Measurements from ENCODE around the gene E2F7. TPM values are rescaled to one million over a fixed set of nuclear protein-coding genes. Genes with fewer than 3 reads are reported as not detected.

The E2F7 gene
- total and polyA plus RNA-seq, 2 of the 13 experiments (the other 11 are each of a cell fraction or from before 2014, with no cell fraction given), result 1.7 to 7.3 TPM

DNA sequence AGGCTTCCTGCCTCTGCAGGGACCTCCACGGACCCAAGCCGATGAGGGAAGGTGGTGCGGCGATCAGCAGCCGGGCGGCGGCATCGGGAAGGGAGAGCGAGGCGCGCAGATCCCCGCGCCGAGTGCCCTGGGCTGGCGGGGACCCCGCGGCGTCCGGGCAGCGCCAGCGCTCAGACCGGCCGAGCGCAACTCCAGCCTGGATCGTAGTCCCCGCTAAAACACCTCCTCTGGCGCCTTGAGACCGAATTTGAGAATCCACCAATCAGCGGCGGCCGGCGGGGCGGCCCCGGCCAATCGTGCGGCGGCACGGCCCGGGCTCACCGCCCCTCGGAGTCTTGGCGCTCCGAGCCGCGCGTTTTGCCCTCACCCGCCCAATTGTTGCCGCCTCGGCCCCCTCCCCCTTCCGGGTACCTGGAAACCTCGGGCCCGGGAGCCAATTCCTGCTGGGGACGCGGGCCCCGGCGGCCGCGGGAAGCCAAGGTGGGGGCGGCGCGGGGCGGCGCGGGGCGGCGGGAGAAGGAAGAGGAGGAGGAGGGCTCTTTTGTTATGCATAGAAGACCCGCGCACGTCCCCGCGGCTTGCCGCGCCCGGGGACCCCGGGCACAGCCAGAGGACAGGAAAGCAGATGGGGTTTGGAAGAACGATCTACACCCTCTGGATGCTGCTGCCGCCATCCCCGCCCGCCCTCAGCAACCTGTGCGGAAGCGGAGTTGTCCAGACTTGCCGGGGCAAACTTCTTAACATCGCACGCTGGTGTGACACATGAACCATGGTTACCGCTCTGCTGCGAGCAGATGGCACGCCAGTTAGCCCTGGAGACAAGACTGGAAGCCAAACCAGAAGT is at the start of gene E2F7 (continued):
- TF ChIP-seq KDM2A (CRISPR knock-in tag; IDR thresholded peaks at IDR 0.05; ENCODE audit: borderline replicate concordance, low read depth) (no peak; the same call in 1 of the 2 replicates), ZNF552 (CRISPR knock-in tag; IDR thresholded peaks at IDR 0.05; ENCODE audit: borderline replicate concordance) (no peak), SIN3B (IDR thresholded peaks at IDR 0.05; ENCODE audit: low read length) (peak; percentile 19; the same call in 1 of the 2 replicates), NR2F6 (IDR thresholded peaks at IDR 0.05) (no peak), NR2F6 (CRISPR knock-in tag; IDR thresholded peaks at IDR 0.05) (no peak), ZNF264 (CRISPR knock-in tag; IDR thresholded peaks at IDR 0.05) (no peak), ZNF235 (CRISPR knock-in tag; IDR thresholded peaks at IDR 0.05; ENCODE audit: borderline replicate concordance) (no peak), ARNT2 (CRISPR knock-in tag; IDR thresholded peaks at IDR 0.05; ENCODE audit: low read depth) (no peak), NFE2L2 (IDR thresholded peaks at IDR 0.05; ENCODE audit: low read length) (no peak), MEIS2 (CRISPR knock-in tag; IDR thresholded peaks at IDR 0.05) (no peak), ZNF775 (CRISPR knock-in tag; IDR thresholded peaks at IDR 0.05; ENCODE audit: borderline replicate concordance) (no peak), ZNF143 (CRISPR knock-in tag; IDR thresholded peaks at IDR 0.05) (no peak), RBAK (CRISPR knock-in tag; IDR thresholded peaks at IDR 0.05) (no peak), SATB2 (CRISPR knock-in tag; IDR thresholded peaks at IDR 0.05) (no peak), ZNF577 (CRISPR knock-in tag; IDR thresholded peaks at IDR 0.05; ENCODE audit: borderline replicate concordance, low read depth) (no peak), TEAD3 (CRISPR knock-in tag; optimal IDR thresholded peaks at IDR 0.05; ENCODE audit: borderline replicate concordance) (no peak), ZNF446 (CRISPR knock-in tag; IDR thresholded peaks at IDR 0.05) (peak; percentile 62; the same call in 1 of the 2 replicates), KLF11 (CRISPR knock-in tag; IDR thresholded peaks at IDR 0.05) (no peak)
- TF ChIP-seq, protein P1, sequence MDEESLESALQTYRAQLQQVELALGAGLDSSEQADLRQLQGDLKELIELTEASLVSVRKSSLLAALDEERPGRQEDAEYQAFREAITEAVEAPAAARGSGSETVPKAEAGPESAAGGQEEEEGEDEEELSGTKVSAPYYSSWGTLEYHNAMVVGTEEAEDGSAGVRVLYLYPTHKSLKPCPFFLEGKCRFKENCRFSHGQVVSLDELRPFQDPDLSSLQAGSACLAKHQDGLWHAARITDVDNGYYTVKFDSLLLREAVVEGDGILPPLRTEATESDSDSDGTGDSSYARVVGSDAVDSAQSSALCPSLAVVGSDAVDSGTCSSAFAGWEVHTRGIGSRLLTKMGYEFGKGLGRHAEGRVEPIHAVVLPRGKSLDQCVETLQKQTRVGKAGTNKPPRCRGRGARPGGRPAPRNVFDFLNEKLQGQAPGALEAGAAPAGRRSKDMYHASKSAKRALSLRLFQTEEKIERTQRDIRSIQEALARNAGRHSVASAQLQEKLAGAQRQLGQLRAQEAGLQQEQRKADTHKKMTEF (CRISPR knock-in tag; IDR thresholded peaks at IDR 0.05), result no peak; the same call in 1 of the 2 replicates
- TF ChIP-seq, protein P2, sequence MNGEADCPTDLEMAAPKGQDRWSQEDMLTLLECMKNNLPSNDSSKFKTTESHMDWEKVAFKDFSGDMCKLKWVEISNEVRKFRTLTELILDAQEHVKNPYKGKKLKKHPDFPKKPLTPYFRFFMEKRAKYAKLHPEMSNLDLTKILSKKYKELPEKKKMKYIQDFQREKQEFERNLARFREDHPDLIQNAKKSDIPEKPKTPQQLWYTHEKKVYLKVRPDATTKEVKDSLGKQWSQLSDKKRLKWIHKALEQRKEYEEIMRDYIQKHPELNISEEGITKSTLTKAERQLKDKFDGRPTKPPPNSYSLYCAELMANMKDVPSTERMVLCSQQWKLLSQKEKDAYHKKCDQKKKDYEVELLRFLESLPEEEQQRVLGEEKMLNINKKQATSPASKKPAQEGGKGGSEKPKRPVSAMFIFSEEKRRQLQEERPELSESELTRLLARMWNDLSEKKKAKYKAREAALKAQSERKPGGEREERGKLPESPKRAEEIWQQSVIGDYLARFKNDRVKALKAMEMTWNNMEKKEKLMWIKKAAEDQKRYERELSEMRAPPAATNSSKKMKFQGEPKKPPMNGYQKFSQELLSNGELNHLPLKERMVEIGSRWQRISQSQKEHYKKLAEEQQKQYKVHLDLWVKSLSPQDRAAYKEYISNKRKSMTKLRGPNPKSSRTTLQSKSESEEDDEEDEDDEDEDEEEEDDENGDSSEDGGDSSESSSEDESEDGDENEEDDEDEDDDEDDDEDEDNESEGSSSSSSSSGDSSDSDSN (CRISPR knock-in tag; IDR thresholded peaks at IDR 0.05), result no peak; the same call in none of the 2 replicates
- TF ChIP-seq, protein P3, sequence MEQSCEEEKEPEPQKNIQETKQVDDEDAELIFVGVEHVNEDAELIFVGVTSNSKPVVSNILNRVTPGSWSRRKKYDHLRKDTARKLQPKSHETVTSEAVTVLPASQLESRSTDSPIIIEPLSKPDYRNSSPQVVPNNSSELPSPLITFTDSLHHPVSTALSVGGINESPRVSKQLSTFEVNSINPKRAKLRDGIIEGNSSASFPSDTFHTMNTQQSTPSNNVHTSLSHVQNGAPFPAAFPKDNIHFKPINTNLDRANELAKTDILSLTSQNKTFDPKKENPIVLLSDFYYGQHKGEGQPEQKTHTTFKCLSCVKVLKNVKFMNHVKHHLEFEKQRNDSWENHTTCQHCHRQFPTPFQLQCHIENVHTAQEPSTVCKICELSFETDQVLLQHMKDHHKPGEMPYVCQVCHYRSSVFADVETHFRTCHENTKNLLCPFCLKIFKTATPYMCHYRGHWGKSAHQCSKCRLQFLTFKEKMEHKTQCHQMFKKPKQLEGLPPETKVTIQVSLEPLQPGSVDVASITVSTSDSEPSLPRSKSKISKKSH (CRISPR knock-in tag; IDR thresholded peaks at IDR 0.05; ENCODE audit: borderline replicate concordance), result no peak
- TF ChIP-seq, protein P4, sequence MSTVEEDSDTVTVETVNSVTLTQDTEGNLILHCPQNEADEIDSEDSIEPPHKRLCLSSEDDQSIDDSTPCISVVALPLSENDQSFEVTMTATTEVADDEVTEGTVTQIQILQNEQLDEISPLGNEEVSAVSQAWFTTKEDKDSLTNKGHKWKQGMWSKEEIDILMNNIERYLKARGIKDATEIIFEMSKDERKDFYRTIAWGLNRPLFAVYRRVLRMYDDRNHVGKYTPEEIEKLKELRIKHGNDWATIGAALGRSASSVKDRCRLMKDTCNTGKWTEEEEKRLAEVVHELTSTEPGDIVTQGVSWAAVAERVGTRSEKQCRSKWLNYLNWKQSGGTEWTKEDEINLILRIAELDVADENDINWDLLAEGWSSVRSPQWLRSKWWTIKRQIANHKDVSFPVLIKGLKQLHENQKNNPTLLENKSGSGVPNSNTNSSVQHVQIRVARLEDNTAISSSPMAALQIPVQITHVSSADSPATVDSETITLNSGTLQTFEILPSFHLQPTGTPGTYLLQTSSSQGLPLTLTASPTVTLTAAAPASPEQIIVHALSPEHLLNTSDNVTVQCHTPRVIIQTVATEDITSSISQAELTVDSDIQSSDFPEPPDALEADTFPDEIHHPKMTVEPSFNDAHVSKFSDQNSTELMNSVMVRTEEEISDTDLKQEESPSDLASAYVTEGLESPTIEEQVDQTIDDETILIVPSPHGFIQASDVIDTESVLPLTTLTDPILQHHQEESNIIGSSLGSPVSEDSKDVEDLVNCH (CRISPR knock-in tag; IDR thresholded peaks at IDR 0.05), result no peak
